SJSA1 (cell line): ENCODE measurements around the gene C21orf91. TPM values are rescaled to one million over a fixed set of nuclear protein-coding genes. Genes with fewer than 3 reads are reported as not detected.

Source experiments
- DNase-seq, 2 experiments: peaks; one replicate each; pipeline ENCODE4 v3.0.0-alpha.2; 2015 to 2020; ENCODE audit warnings: low spot score in 2 of 2, low read depth in 1 of 2
- H3K27ac ChIP-seq: fragments of 250-450 bp; sonication (Bioruptor Pico); 2 replicates; pipeline ENCODE4 v1.5.1; 2020; ENCODE audit warnings: mild to moderate bottlenecking, moderate library complexity
- H3K27me3 ChIP-seq: fragments of 250-450 bp; sonication (Bioruptor Pico); replicated peaks from 2 replicates; pipeline ENCODE4 v1.5.1; 2020; ENCODE audit warnings: mild to moderate bottlenecking, moderate library complexity
- H3K36me3 ChIP-seq: fragments of 250-450 bp; sonication (Bioruptor Pico); 2 replicates; pipeline ENCODE4 v1.5.1; 2020; ENCODE audit warnings: mild to moderate bottlenecking
- H3K4me1 ChIP-seq: fragments of 250-450 bp; sonication (Bioruptor Pico); replicated peaks from 2 replicates; pipeline ENCODE4 v1.6.1; 2021; ENCODE audit warnings: mild to moderate bottlenecking
- H3K4me3 ChIP-seq: fragments of 250-450 bp; sonication (Bioruptor Pico); 2 replicates; pipeline ENCODE4 v1.5.1; 2020; ENCODE audit warnings: mild to moderate bottlenecking
- H3K9me3 ChIP-seq: fragments of 250-450 bp; sonication (Bioruptor Pico); replicated peaks from 2 replicates; pipeline ENCODE4 v1.5.1; 2020; ENCODE audit warnings: mild to moderate bottlenecking
- total RNA-seq: library from RNA; depleted of rRNA; stranded (reverse); fragments of >200 nt; shearing (Covaris generic); gene quantifications from 2 replicates; pipeline ENCODE4 v1.2.3, GENCODE V29; 2014; rRNA removed

Gene C21orf91
- 9.0 and 14.0 TPM in 2 replicates for total RNA-seq

DNA sequence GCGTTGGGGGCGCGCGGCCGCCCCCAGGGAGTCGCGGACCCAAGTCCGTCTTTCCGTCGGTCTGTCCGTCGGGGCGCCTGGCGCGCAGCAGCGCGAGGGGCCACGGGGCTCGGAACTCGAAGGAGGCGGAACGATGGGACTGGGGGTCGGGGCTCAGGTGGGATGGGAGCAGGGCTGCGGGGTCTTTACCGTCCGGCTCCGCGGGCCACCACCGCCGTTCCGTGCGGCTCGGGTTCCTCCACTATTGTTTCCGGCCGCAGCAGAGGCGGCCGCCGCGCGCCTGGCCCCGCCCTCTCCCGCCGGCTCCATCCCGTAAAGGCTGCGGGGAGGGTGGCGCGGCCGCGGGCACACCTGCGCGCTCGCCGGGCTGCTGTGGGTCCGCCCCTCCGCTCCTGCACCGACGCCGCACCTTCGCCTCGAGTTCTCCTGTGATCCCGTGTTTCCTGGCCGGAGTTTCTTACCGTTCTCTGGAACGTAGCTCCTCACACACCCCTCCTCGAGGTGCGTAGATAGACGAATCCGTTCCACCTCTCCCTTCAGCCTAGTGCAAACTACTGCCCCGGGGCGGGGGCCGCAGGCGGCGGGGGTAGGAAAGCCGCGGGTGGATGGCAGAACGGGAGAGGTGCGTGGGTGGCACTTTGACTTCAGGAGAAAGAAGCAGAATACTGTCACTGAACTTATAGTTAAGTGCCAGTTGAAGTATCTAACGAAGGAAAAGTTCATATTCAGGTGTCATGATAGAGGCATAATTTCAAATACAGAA lies at the start of gene C21orf91:
Gene C21orf91 (minus strand): TSS at position 243 of the 763 bp plus-strand sequence. CDS start 1,038 bp downstream, outside the sequence.
- H3K4me1 ChIP-seq, result peaks cover 8% of the 10 kb centered on the region
- H3K4me3 ChIP-seq, result peak within 1 kb of the TSS; percentile 92
- H3K27me3 ChIP-seq, result no peaks in the 10 kb centered on the region
- no peaks in the 10 kb centered on the region for H3K9me3 ChIP-seq
- peaks cover 15% of the 10 kb centered on the region for H3K36me3 ChIP-seq
- peak within 1 kb of the TSS; percentile 96 for H3K27ac ChIP-seq
- peak; percentile 91 to 92 for DNase-seq

DNA sequence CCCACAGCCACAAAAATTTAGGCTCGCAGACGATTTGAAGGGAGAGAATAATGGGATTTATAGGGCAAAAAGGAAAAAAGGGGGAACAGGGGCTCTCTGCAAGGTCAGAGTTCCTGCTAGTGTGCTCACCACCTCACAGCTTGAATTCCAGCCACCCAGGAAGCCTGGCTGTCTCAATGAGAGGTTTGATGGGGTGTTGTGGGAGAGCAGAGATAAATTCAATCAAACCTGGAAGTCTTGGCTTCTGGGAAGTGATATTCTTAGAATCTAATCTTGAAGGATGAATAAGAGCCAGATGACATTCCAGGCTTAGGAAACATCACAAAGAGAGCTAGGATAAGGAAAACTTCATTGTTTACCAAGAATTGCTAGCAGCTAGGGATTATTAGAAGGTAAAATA lies 47.4 kb upstream of the C21orf91 start:
- Histone ChIP-seq H3K36me3 (no peaks in the 10 kb centered on the region), H3K4me1 (no peaks in the 10 kb centered on the region), H3K27ac (no peak overlapping the region), H3K27me3 (no peaks in the 10 kb centered on the region), H3K9me3 (no peaks in the 10 kb centered on the region), H3K4me3 (no peak overlapping the region)
- no peak for DNase-seq

DNA sequence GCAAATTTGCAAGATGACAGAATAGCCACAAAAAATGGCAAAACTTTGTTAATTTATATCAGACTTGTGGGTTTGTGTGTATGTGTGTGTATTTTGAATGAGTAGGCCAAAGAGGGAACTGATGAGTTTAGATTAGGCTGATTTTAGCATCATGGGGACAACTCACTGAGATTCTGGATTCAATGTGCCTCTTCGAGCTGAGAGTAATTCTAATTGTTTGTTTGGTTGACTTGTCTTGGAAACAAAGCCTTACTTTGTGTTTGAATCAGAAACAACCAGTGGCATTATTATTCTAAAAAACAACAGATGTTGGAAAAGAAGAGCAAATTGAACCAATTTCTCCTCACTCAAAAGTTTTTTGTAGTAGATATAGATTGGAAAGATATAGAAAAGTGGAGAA lies 40.5 kb upstream of the C21orf91 start:
- H3K36me3 ChIP-seq, result no peaks in the 10 kb centered on the region

DNA sequence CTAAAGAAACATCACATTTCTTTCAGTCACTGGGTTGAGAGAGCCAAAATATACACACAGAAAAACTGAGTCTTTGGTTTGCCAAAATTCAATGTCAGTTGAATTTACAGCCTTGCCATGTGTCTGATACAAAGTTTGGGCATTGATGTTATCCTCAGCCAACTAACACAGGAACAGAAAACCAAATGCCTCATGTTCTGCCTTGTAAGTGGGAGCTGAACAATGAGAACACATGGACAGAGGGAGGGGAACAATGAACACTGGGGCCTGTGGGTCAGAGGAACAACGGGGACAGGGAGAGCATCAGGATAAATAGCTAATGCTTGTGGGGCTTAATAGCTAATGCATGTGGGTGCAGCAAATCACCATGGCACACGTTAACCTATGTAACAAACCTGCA lies 39.6 kb upstream of the C21orf91 start:
- Histone ChIP-seq H3K9me3 (no peaks in the 10 kb centered on the region), H3K4me1 (no peaks in the 10 kb centered on the region), H3K27ac (no peak overlapping the region), H3K27me3 (no peaks in the 10 kb centered on the region), H3K36me3 (no peaks in the 10 kb centered on the region), H3K4me3 (no peak overlapping the region)
- DNase-seq, result no peak

More for the DNA sequence above, 40.5 kb upstream of the C21orf91 start:
- no peak overlapping the region for H3K27ac ChIP-seq
- no peaks in the 10 kb centered on the region for H3K9me3 ChIP-seq
- DNase-seq, result no peak
- no peaks in the 10 kb centered on the region for H3K4me1 ChIP-seq
- no peaks in the 10 kb centered on the region for H3K27me3 ChIP-seq
- no peak overlapping the region for H3K4me3 ChIP-seq

DNA sequence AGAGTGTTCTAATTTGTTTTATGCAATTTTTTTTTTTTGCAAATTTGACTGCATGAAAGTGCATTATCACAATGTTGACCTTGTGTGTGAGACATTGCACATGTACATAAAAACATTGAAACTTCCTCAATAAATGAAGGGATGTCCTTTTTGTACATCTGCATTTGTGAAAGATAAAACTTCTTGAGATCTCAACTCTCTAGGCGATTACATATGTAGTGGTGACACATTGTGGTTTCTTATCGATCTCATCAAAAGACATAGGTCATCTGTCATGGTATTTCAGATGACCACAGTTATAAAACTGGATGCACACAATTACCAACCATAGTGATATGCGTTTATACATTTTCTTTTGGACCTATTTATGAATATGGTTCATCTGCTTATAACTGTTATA lies 35.6 kb upstream of the C21orf91 start:
- no peaks in the 10 kb centered on the region; the same call in 1 of the 2 replicates for H3K36me3 ChIP-seq
- no peak overlapping the region for H3K4me3 ChIP-seq
- H3K27ac ChIP-seq, result no peak overlapping the region
- no peak for DNase-seq
- no peaks in the 10 kb centered on the region for H3K9me3 ChIP-seq
- H3K4me1 ChIP-seq, result peaks cover under 1% of the 10 kb centered on the region; the same call in 1 of the 2 replicates
- H3K27me3 ChIP-seq, result no peaks in the 10 kb centered on the region

DNA sequence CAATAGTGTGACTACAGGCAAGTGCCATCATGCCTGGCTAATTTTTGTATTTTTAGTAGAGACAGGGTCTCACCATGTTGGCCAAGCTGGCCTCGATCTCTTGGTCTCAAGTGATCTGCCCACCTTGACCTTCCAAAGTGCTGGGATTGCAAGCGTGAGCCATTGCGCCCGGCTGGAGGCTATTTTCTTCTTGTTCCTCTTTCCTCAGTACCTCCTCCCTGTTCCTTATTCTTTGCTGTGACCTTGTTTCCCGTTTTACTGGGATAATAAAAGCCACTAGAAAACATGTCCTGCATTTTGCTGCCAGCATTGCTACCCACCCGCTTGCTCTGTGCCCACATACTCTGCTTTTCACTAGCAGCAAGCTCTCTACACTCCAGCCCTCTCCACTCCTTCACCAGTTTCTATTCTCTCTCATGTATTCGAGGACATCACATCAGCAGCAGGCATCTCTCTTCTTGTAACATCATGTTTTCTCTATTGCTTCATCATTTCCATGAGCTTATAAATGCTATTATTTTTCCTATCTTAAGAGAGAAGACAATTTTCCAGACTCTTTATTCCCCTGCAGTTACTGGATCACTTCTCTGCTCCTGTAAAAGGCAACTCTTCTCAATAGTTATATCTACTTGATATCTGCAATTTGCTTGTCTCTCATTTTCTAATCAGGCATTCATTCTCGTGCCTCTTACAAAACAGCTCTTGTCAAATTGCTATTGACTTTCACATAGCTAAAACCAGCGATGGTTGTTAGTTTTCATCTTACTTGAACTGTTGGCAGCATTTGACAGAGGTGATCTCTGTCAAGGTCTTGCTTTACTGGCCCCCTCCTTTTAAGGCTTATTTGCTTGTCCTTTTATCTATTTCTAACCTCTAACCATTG lies 34.5 kb upstream of the C21orf91 start:
- DNase-seq, result no peak
- H3K4me3 ChIP-seq, result no peak overlapping the region

DNA sequence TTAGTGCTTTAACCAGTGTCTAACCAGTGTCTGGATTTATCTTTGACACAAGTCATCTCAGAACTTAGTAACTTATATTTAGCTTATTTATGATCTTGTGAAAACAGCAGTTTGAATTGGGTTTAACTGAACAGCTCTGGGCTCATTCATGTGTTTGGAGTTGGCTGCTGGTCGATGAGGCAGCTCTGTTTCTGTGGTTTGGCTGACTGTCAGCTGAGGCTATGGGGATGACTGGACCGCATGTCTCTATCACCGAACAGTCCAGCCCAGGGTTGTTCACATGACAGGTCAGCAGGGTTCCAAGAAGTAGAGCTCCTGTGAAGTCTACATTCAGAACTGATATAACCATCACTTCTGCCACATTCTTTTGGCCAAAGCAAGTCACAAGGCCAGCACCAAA lies 29.1 kb upstream of the C21orf91 start:
- no peaks in the 10 kb centered on the region; the same call in 1 of the 2 replicates for H3K36me3 ChIP-seq
- H3K4me1 ChIP-seq, result peaks cover 20% of the 10 kb centered on the region
- DNase-seq, result peak; percentile 70 to 86
- no peaks in the 10 kb centered on the region for H3K27me3 ChIP-seq
- H3K9me3 ChIP-seq, result no peaks in the 10 kb centered on the region; the same call in 1 of the 2 replicates
- no peak overlapping the region for H3K4me3 ChIP-seq
- peak overlapping the region; percentile 24 for H3K27ac ChIP-seq

More for the DNA sequence above, 34.5 kb upstream of the C21orf91 start:
- no peaks in the 10 kb centered on the region for H3K27me3 ChIP-seq
- H3K27ac ChIP-seq, result no peak overlapping the region
- no peaks in the 10 kb centered on the region; the same call in 1 of the 2 replicates for H3K9me3 ChIP-seq
- H3K36me3 ChIP-seq, result no peaks in the 10 kb centered on the region; the same call in 1 of the 2 replicates
- peaks cover 10% of the 10 kb centered on the region for H3K4me1 ChIP-seq

DNA sequence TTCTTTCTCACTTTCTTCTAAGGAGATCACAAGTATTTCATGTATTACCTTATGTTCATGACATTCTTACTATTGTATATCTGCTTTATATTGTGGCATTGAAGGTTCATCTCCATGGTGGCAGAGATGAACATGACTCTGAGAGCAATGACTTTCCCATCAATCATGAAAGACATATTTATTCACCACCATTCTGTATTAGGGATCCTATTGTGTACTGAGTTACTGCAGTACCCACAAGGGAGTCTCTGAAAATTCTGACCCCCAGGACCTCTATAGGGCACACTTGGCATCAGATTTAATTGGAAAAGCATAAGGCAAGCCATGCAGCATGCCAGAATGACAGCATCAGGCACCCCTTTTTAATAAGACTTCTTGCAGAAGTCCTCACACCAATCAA lies 21.9 kb upstream of the C21orf91 start:
- Histone ChIP-seq H3K4me3 (no peak overlapping the region), H3K9me3 (no peaks in the 10 kb centered on the region), H3K36me3 (no peaks in the 10 kb centered on the region), H3K27me3 (no peaks in the 10 kb centered on the region), H3K4me1 (no peaks in the 10 kb centered on the region), H3K27ac (no peak overlapping the region)
- no peak for DNase-seq

DNA sequence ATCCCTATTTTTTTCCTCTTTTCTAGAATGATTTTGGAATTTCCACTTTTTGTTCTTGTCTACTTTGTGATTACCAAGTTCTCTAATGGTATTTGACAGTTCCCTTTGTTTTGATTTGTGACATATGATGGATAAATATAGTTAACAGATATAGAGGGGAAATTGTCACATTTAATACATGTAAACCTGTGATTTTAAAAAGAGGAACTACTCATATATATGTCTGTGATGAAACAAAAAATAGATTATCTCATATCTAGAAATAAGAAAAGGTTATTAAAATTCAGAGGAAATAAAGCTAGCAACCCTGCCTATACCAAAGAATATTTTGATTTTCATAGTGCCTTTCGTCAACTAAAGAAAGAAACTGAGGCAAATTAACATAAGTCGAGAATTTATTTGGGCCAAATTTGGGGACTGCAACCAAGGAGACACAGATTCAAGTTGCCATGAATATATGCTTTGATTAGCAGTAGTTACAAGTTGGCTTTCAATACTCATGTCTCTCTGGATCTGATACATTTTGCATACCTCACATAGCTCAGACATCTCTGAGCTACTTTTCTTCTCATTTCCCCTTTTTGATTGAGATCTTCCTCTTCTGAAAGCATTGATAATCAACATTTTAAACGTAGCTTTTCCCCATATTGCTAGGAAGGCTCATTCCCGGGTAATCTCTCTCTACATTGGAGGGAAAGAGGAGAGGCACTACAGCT lies 15.6 kb upstream of the C21orf91 start:
- H3K27me3 ChIP-seq, result no peaks in the 10 kb centered on the region
- H3K4me1 ChIP-seq, result no peaks in the 10 kb centered on the region
- H3K4me3 ChIP-seq, result no peak overlapping the region
- no peaks in the 10 kb centered on the region for H3K9me3 ChIP-seq
- DNase-seq, result no peak
- H3K27ac ChIP-seq, result no peak overlapping the region
- H3K36me3 ChIP-seq, result no peaks in the 10 kb centered on the region

DNA sequence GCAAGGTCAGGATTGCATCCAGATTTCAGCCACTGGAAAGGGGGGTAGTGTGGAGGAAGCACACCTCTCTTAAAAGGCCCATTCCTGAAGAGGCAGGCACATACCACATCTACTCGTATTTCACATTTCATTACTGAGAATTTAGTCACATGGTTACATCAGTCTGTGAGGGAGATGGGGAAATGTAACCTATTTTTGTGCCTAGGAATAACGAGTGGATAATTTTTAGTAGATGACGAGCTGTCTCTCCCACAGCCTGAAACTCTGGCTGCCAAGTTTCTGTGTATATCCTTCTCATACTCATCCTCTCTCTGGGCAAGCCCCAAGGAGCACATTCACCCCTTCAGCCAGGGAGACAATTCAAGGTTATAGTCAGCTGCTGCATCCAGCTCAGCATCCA lies 10.3 kb upstream of the C21orf91 start:
- Histone ChIP-seq H3K36me3 (no peaks in the 10 kb centered on the region), H3K9me3 (no peaks in the 10 kb centered on the region), H3K27me3 (no peaks in the 10 kb centered on the region), H3K4me1 (no peaks in the 10 kb centered on the region), H3K27ac (no peak overlapping the region), H3K4me3 (no peak overlapping the region)
- DNase-seq, result no peak

DNA sequence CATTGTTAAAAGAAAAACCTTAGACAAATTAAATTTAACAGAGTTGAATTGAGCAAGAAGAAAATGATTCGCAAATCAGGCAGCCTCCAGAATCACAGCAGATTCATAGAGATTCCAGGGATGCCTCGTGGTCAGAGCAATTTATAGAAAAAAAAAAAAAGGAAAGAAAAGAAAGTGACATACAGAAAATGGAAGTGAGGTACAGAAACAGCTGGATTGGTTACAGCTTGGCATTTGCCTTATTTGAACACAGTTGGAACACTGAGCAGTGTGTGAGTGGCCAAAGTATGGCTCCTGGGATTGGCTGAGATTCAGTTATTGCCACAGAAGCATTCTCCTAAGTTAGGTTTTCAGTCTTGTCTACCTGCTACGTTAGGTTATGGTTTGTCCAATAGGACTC lies 9.1 kb upstream of the C21orf91 start:
- Histone ChIP-seq H3K4me3 (no peak overlapping the region), H3K9me3 (no peaks in the 10 kb centered on the region), H3K36me3 (no peaks in the 10 kb centered on the region), H3K27ac (no peak overlapping the region), H3K4me1 (no peaks in the 10 kb centered on the region), H3K27me3 (no peaks in the 10 kb centered on the region)
- no peak for DNase-seq

DNA sequence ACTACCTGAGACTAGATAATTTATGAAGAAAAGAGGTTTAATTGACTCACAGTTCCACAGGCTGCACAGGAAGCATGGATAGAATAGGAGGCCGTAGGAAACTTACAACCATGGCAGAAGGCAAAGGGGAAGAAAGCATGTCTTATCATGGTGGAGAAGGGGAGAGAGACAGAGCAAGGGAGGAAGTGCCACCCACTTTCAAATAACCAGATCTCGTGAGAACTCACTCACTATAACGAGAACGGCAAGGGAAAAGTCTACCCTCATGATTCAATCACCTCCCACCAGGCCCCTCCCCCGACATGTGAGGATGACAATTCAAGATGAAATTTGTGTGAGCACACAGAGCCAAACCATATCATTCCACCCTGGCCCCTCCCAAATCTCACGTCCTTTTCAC lies 4.7 kb upstream of the C21orf91 start:
- DNase-seq, result no peak
- H3K4me3 ChIP-seq, result no peak overlapping the region
- H3K27me3 ChIP-seq, result no peaks in the 10 kb centered on the region
- no peak overlapping the region for H3K27ac ChIP-seq
- H3K36me3 ChIP-seq, result peaks cover 3% of the 10 kb centered on the region
- H3K9me3 ChIP-seq, result no peaks in the 10 kb centered on the region
- H3K4me1 ChIP-seq, result peaks cover 5% of the 10 kb centered on the region

DNA sequence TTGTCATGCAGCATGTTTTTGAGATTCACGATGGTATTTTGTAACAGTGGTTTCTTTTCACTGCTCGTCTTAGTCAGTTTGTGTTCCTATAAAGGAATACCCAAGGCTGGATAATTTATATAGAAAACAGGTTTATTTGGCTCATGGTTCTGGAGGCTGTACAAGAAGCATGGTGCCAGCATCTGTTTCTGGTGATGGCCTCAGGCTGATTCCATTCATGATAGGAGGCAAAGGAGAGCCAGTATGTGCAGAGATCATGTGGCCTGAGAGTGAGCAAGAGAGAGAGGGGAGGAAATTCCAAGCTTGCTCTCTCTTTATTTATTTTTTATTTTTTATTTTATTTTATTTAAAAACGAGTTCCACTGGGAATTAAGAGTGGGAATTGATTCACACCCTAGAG lies 2.0 kb upstream of the C21orf91 start:
- Histone ChIP-seq H3K27me3 (no peaks in the 10 kb centered on the region), H3K9me3 (no peaks in the 10 kb centered on the region), H3K27ac (no peak overlapping the region), H3K4me3 (no peak overlapping the region), H3K4me1 (peaks cover 8% of the 10 kb centered on the region), H3K36me3 (peaks cover 10% of the 10 kb centered on the region)
- no peak for DNase-seq
